ENCODE data around the gene MAFB.

The MAFB gene

GRCh38 chr20:40687384-40688128, 1.5 kb downstream of the MAFB start (continued):
- TF ChIP-seq REST (tag by site-specific recombination; IDR thresholded peaks at IDR 0.05) (no peak), OVOL3 (tag by site-specific recombination; IDR thresholded peaks at IDR 0.05) (no peak), ZEB2 (tag by site-specific recombination; IDR thresholded peaks at IDR 0.05) (0 out of 2 replicates have a peak, but pooled peaks have one; percentile 40), PRDM2 (tag by site-specific recombination; IDR thresholded peaks at IDR 0.05; ENCODE audit: borderline replicate concordance) (no peak), ZNF19 (tag by site-specific recombination; IDR thresholded peaks at IDR 0.05; ENCODE audit: low read depth) (no peak), SP2 (tag by site-specific recombination; IDR thresholded peaks at IDR 0.05) (peak; percentile 69), ZNF350 (tag by site-specific recombination; IDR thresholded peaks at IDR 0.05) (no peak), GLI4 (tag by site-specific recombination; IDR thresholded peaks at IDR 0.05) (no peak), ZNF571 (tag by site-specific recombination; IDR thresholded peaks at IDR 0.05) (no peak), ZIC2 (tag by site-specific recombination; IDR thresholded peaks at IDR 0.05) (no peak), ZNF639 (tag by site-specific recombination; IDR thresholded peaks at IDR 0.05) (no peak), ZNF366 (tag by site-specific recombination; conservative IDR thresholded peaks at IDR 0.05) (no peak), ZNF26 (tag by site-specific recombination; IDR thresholded peaks at IDR 0.05) (no peak), ZBTB48 (tag by site-specific recombination; IDR thresholded peaks at IDR 0.05) (no peak), PRDM6 (tag by site-specific recombination; IDR thresholded peaks at IDR 0.05) (no peak), ZNF280C (tag by site-specific recombination; IDR thresholded peaks at IDR 0.05) (no peak), ZBTB10 (tag by site-specific recombination; IDR thresholded peaks at IDR 0.05) (no peak), ZNF37A (tag by site-specific recombination; IDR thresholded peaks at IDR 0.05) (no peak)

Measured in HEK293 (cell line).